Endothelial cell of umbilical vein (primary cell): ENCODE results near the gene NT5DC4. TPM values are rescaled to one million over a fixed set of nuclear protein-coding genes. Genes with fewer than 3 reads are reported as not detected.

Experiments
- BruUV-seq: library from RNA; stranded (reverse); fragments of 400-500 nt; replicated peaks from 2 replicates; lab custom pipeline; 2021; lab: Mats Ljungman, UMichigan
- CTCF ChIA-PET: fragments of 300-600, 350-600 bp; sonication (Branson Sonifier 250); formaldehyde crosslinking; loops from one replicate; lab custom pipeline; 2021; ENCODE audit warnings: antibody characterized with exemption, inconsistent platforms; lab: Charles Lee
- POLR2A ChIA-PET: fragments of 300-600, 350-600 bp; sonication (Branson Sonifier 250); formaldehyde crosslinking; loops from one replicate; lab custom pipeline; 2021; ENCODE audit warnings: antibody characterized with exemption, inconsistent platforms; lab: Charles Lee
- DNase-seq: peaks from one replicate; pipeline ENCODE4 v3.0.0-alpha.2; 2011; ENCODE audit warnings: low read depth, low spot score
- FAIRE-seq: peaks from 2 replicates; lab custom pipeline; 2011; peaks lifted over from hg19 to GRCh38; lab: Jason Lieb, UNC
- H2AFZ ChIP-seq: 2 replicates; pipeline ENCODE4 v1.6.0; 2012; ENCODE audit warnings: low read depth, low read length, control low read depth, inconsistent platforms
- H3K27ac ChIP-seq: 2 replicates; pipeline ENCODE4 v1.5.1; 2011; ENCODE audit warnings: low read depth, mild to moderate bottlenecking, control low read depth, low read length, moderate library complexity; ENCODE audit not compliant: insufficient read depth
- H3K27me3 ChIP-seq, 2 experiments: 2 replicates each; pipeline versions ENCODE4 v1.6.0 to v1.6.1; 2011; ENCODE audit warnings: low read length in 2 of 2, mixed read lengths in 1 of 2; ENCODE audit not compliant: control insufficient read depth in 2 of 2, insufficient read depth in 2 of 2
- H3K36me3 ChIP-seq, 2 experiments: 2 replicates in 1 of 2; 3 replicates in 1 of 2; pipeline ENCODE4 v1.5.1; 2011; ENCODE audit warnings: low read length in 2 of 2, mild to moderate bottlenecking in 1 of 2, moderate library complexity in 1 of 2; ENCODE audit not compliant: control insufficient read depth in 2 of 2, insufficient read depth in 2 of 2; ENCODE audit errors: extremely low read depth in 1 of 2
- H3K4me1 ChIP-seq: 3 replicates; pipeline ENCODE4 v1.5.1; 2011; ENCODE audit warnings: mild to moderate bottlenecking, low read length; ENCODE audit not compliant: control insufficient read depth, insufficient read depth; ENCODE audit errors: extremely low read depth
- H3K4me2 ChIP-seq: 2 replicates; pipeline ENCODE4 v1.6.1; 2011; ENCODE audit warnings: low read length, control low read depth, mixed read lengths; ENCODE audit not compliant: insufficient read depth
- H3K4me3 ChIP-seq, 3 experiments: fragments of 200-600 bp in 1 of 3; sonication (generic), shearing (Covaris generic) in 1 of 3; replicated peaks in 1 of 3; 2 replicates each; pipeline ENCODE4 v1.5.1; 2011 to 2016; ENCODE audit warnings: control low read depth in 3 of 3, low read length in 3 of 3, mild to moderate bottlenecking in 2 of 3, inconsistent platforms in 1 of 3, low read depth in 1 of 3, moderate library complexity in 1 of 3; ENCODE audit not compliant: insufficient read depth in 1 of 3
- H3K79me2 ChIP-seq: 2 replicates; pipeline ENCODE4 v1.6.0; 2012; ENCODE audit warnings: low read length, inconsistent platforms; ENCODE audit not compliant: control insufficient read depth, insufficient read depth
- H3K9ac ChIP-seq: replicated peaks from 2 replicates; pipeline ENCODE3; 2011; ENCODE audit warnings: low read length, control low read depth; ENCODE audit not compliant: insufficient read depth; ENCODE audit errors: extremely low read depth
- H3K9me1 ChIP-seq: replicated peaks from 3 replicates; pipeline ENCODE4 v1.6.0; 2011; ENCODE audit warnings: mild to moderate bottlenecking, low read length; ENCODE audit not compliant: control insufficient read depth, insufficient read depth; ENCODE audit errors: extremely low read depth
- H3K9me3 ChIP-seq: replicated peaks from 2 replicates; pipeline ENCODE4 v1.5.1; 2012; ENCODE audit warnings: low read length, inconsistent platforms; ENCODE audit not compliant: control insufficient read depth, insufficient read depth
- H4K20me1 ChIP-seq: replicated peaks from 2 replicates; pipeline ENCODE3; 2011; ENCODE audit warnings: mild to moderate bottlenecking, low read length; ENCODE audit not compliant: control insufficient read depth, insufficient read depth; ENCODE audit errors: extremely low read depth
- FOS ChIP-seq: IDR thresholded peaks from 2 replicates; pipeline ENCODE4 v1.6.1; 2011; ENCODE audit warnings: mild to moderate bottlenecking, low read length, moderate library complexity, borderline replicate concordance; ENCODE audit not compliant: insufficient read depth
- GATA2 ChIP-seq: IDR thresholded peaks from 2 replicates; pipeline ENCODE4 v1.7.0; 2011; ENCODE audit warnings: low read depth, mild to moderate bottlenecking, moderate library complexity, mixed read lengths, low read length; ENCODE audit not compliant: insufficient read length, insufficient read depth
- JUN ChIP-seq: IDR thresholded peaks from 2 replicates; pipeline ENCODE4 v1.6.1; 2011; ENCODE audit warnings: borderline replicate concordance, low read depth; ENCODE audit not compliant: insufficient read length, insufficient read depth
- MYC ChIP-seq: IDR thresholded peaks from one replicate; pipeline ENCODE4 v1.6.1; 2011; ENCODE audit warnings: mild to moderate bottlenecking, low read depth, low read length
- POLR2AphosphoS5 ChIP-seq: IDR thresholded peaks from 2 replicates; pipeline ENCODE4 v1.6.1; 2012; ENCODE audit warnings: low read depth, mild to moderate bottlenecking, control low read depth, low read length, moderate library complexity; ENCODE audit not compliant: insufficient read depth
- dilution Hi-C: fragments of 300-500 bp; cut with MboI; formaldehyde crosslinking; loops from one replicate; pipeline ENCODE4 v1.15.0; 2019; ENCODE audit warnings: low sequenced_read_pairs; ENCODE audit not compliant: extremely low pct_ligation_motif_present
- intact Hi-C: fragments of 100-400 bp; cut with micrococcal nuclease; formaldehyde crosslinking; loops from one replicate; pipeline ENCODE4 v1.10.0; 2022
- polyA plus RNA-seq, 4 experiments: library from polyadenylated mRNA; depleted of rRNA in 3 of 4; stranded (reverse) in 3 of 4; unstranded in 1 of 4; fragments of >200 nt; gene quantifications; 2 replicates each; pipeline versions ENCODE4 v1.2.1 to v1.2.3, GENCODE V29; 2011 to 2012; ENCODE audit warnings: missing spikeins in 1 of 4
- total RNA-seq: library from RNA; stranded (reverse); gene quantifications from 2 replicates; pipeline ENCODE4 v1.2.3, GENCODE V29; 2021
- TF ChIP-seq, protein P1 (sequence below), 2 donors: IDR thresholded peaks; 1 replicate in 1 of 2; 2 replicates in 1 of 2; pipeline ENCODE4 v1.5.1; 2011; ENCODE audit warnings: low read length in 2 of 2, mild to moderate bottlenecking in 2 of 2, moderate library complexity in 2 of 2, control low read depth in 1 of 2, inconsistent platforms in 1 of 2, low read depth in 1 of 2; ENCODE audit not compliant: insufficient read depth in 1 of 2; ENCODE audit errors: extremely low read depth in 1 of 2

NT5DC4 gene
- total and polyA plus RNA-seq, 2 donors (not counting 3 experiments of a cell fraction or from before 2014, with no cell fraction given): not detected

DNA sequence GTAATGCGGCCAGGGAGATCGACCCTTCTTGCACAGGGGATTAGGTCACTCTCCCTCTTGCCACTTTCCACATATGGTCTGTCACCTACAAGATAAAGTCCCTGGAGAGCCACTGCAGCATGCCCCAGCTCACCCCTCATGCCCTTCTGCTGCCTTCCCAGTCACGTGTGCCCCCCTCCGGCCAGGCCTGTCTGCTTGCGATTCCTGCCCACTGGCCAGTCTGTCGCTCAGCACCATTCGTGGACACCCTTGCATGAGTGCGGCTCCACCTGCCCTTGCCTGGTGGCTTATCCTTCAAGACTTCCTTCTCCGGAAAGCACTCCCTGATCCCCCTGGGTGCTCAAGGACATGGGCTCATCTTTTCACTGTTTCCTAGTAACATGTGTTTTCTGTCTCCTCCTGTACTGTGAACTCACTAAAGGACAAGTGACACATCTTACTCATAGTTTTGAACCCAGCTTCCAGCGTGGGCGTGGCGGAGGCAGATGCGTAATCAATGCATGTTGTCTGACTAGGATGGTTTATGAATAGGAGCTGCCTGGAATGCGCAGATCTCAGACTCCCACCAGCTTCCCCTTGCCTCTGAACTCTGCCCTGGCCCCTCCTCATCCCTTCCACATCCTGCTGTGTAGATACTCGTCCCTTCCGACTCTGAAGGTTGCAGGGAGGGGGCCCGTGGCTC is 7.8 kb upstream of the NT5DC4 start:
- no peaks in the 10 kb centered on the region for H4K20me1 ChIP-seq
- DNase-seq (no peak), FAIRE-seq (no peak)
- no peaks in the 10 kb centered on the region for H3K9me3 ChIP-seq
- H3K79me2 ChIP-seq: no peaks in the 10 kb centered on the region
- no peak overlapping the region for H3K9ac ChIP-seq
- no peaks in the 10 kb centered on the region for H3K27me3 ChIP-seq
- H3K4me1 ChIP-seq: no peaks in the 10 kb centered on the region
- H3K36me3 ChIP-seq: no peaks in the 10 kb centered on the region
- no peak overlapping the region for H3K27ac ChIP-seq
- no peak overlapping the region for H2AFZ ChIP-seq
- no peaks in the 10 kb centered on the region for H3K9me1 ChIP-seq
- no peak for TF ChIP-seq MYC
- TF ChIP-seq FOS: no peak
- TF ChIP-seq, protein P1, sequence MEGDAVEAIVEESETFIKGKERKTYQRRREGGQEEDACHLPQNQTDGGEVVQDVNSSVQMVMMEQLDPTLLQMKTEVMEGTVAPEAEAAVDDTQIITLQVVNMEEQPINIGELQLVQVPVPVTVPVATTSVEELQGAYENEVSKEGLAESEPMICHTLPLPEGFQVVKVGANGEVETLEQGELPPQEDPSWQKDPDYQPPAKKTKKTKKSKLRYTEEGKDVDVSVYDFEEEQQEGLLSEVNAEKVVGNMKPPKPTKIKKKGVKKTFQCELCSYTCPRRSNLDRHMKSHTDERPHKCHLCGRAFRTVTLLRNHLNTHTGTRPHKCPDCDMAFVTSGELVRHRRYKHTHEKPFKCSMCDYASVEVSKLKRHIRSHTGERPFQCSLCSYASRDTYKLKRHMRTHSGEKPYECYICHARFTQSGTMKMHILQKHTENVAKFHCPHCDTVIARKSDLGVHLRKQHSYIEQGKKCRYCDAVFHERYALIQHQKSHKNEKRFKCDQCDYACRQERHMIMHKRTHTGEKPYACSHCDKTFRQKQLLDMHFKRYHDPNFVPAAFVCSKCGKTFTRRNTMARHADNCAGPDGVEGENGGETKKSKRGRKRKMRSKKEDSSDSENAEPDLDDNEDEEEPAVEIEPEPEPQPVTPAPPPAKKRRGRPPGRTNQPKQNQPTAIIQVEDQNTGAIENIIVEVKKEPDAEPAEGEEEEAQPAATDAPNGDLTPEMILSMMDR (IDR thresholded peaks at IDR 0.05; ENCODE audit: extremely low read depth in 1 of 2, insufficient read depth in 1 of 2, low read depth in 1 of 2, low read length in 2 of 2): no peak
- TF ChIP-seq GATA2: no peak
- TF ChIP-seq POLR2AphosphoS5: no peak
- TF ChIP-seq JUN: no peak
- no peak overlapping the region for H3K4me3 ChIP-seq
- BruUV-seq: no TSS peak
- no peak overlapping the region for H3K4me2 ChIP-seq
- dilution Hi-C loops (no loop called here), intact Hi-C loops (no loop called here)
- CTCF ChIA-PET: interaction anchor here (1.0 to 1.5 kb wide), 3 partner anchors 12 to 109 kb away, joined by 3 to 4 read pairs (median 3); no protein-coding TSS in a partner anchor
- POLR2A ChIA-PET: no interaction called here
